CD4-positive, alpha-beta memory T cell (primary cell): ENCODE measurements around the gene ASIC2. TPM values are rescaled to one million over a fixed set of nuclear protein-coding genes. Genes with fewer than 3 reads are reported as not detected.
A peak's percentile ranks its signal among the peaks of the same experiment; 100 is the strongest.
"Not testable (repeated sequence)": the region's sequence is repeated elsewhere in the genome, so short reads cannot be mapped to it uniquely, and the experiment has no call there.

Experiments
- CTCF ChIA-PET: fragments of 350-600 bp; sonication (Branson Sonifier 250); formaldehyde crosslinking; loops from one replicate; lab custom pipeline; 2021; ENCODE audit warnings: inconsistent platforms; ENCODE audit not compliant: partially characterized antibody; lab: Charles Lee
- POLR2A ChIA-PET: fragments of 350-600 bp; sonication (Branson Sonifier 250); formaldehyde crosslinking; loops from one replicate; lab custom pipeline; 2021; ENCODE audit not compliant: partially characterized antibody; lab: Charles Lee
- DNase-seq, 5 donors: peaks; one replicate each; pipeline versions ENCODE4 v3.0.0 to v3.0.0-alpha.2; 2020 to 2022; ENCODE audit warnings: mixed read lengths in 1 of 5
- H3K27ac ChIP-seq: one replicate; pipeline ENCODE4 v1.7.0; 2013; ENCODE audit warnings: low read depth, low read length
- H3K27me3 ChIP-seq: 2 replicates; pipeline ENCODE4 v1.7.0; 2013; ENCODE audit warnings: mild to moderate bottlenecking, low read length, moderate library complexity; ENCODE audit not compliant: insufficient read depth
- H3K36me3 ChIP-seq: 2 replicates; pipeline ENCODE4 v1.7.0; 2013; ENCODE audit warnings: mild to moderate bottlenecking, low read length, moderate library complexity; ENCODE audit not compliant: insufficient read depth
- H3K4me1 ChIP-seq: 2 replicates; pipeline ENCODE4 v1.7.0; 2013; ENCODE audit warnings: mild to moderate bottlenecking, low read length, moderate library complexity; ENCODE audit not compliant: insufficient read depth
- H3K4me3 ChIP-seq, 2 donors: one replicate each; pipeline ENCODE4 v1.7.0; 2013; ENCODE audit warnings: low read length in 2 of 2, mild to moderate bottlenecking in 1 of 2
- H3K9me3 ChIP-seq, 2 donors: one replicate each; pipeline ENCODE4 v1.7.0; 2013; ENCODE audit warnings: low read length in 2 of 2, control low read depth in 1 of 2; ENCODE audit not compliant: control insufficient read depth in 1 of 2
- H3K27ac Mint-ChIP-seq, 7 donors: one replicate each; pipeline ENCODE4 v1.8.0; 2020 to 2021; ENCODE audit warnings: mixed read lengths in 7 of 7, mild to moderate bottlenecking in 6 of 7, inconsistent platforms in 3 of 7, moderate library complexity in 3 of 7
- H3K27me3 Mint-ChIP-seq, 2 donors: one replicate each; pipeline ENCODE4 v1.8.0; 2020 to 2021; ENCODE audit warnings: mixed read lengths in 2 of 2
- H3K36me3 Mint-ChIP-seq, 2 donors: one replicate each; pipeline ENCODE4 v1.8.0; 2020 to 2021; ENCODE audit warnings: mixed read lengths in 2 of 2, inconsistent platforms in 1 of 2, mild to moderate bottlenecking in 1 of 2
- H3K4me1 Mint-ChIP-seq, 4 donors: one replicate each; pipeline ENCODE4 v1.8.0; 2020 to 2021; ENCODE audit warnings: mixed read lengths in 4 of 4, mild to moderate bottlenecking in 1 of 4
- H3K4me3 Mint-ChIP-seq, 8 donors: one replicate each; pipeline ENCODE4 v1.8.0; 2020 to 2021; ENCODE audit warnings: mixed read lengths in 8 of 8, mild to moderate bottlenecking in 7 of 8, moderate library complexity in 6 of 8, inconsistent platforms in 3 of 8
- H3K9me3 Mint-ChIP-seq, 8 donors: one replicate each; pipeline ENCODE4 v1.8.0; 2020 to 2021; ENCODE audit warnings: mixed read lengths in 8 of 8, mild to moderate bottlenecking in 5 of 8, inconsistent platforms in 3 of 8, moderate library complexity in 1 of 8
- intact Hi-C: fragments of 100-400 bp; cut with micrococcal nuclease; formaldehyde crosslinking; loops from one replicate; pipeline ENCODE4 v1.15.1; 2023
- polyA plus RNA-seq, 2 donors: library from polyadenylated mRNA; unstranded; fragments of 300-500 nt; fragmentation: Illumina TruSeq; gene quantifications; one replicate each; pipeline ENCODE4 v1.2.3, GENCODE V29; 2021
- total RNA-seq, 2 experiments: library from RNA; stranded (reverse); gene quantifications; one replicate each; pipeline ENCODE4 v1.2.3, GENCODE V29; 2021

The ASIC2 gene
- total and polyA plus RNA-seq, 4 experiments from 2014 or later, result not detected

DNA sequence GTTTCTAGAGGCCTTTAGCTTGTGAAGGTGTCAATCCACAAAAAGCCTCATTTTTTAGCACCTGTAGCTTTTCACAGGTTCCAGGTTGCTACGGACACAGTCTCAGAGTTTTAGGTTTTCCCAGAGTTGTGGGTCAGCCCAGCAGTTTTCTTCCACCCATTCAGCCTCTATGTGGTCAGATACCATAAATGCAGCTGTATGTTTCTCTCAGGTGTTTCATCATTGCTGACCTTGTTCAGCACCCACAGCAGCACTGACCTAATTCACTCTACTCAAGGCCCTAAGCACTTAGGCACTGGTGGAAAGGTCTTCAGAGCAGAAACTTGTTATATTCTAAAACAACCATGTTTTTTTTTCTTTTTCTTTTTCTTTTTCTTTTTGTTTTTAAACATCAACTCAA is 316.5 kb downstream of the ASIC2 start:
- H3K27me3 Mint-ChIP-seq, result peaks cover 3% of the 10 kb centered on the region in 2 donors
- H3K4me1 Mint-ChIP-seq, result peaks cover 0 to 3% (median 0%) of the 10 kb centered on the region in 4 donors
- Histone ChIP-seq H3K27ac (no peak overlapping the region), H3K27me3 (no peaks in the 10 kb centered on the region), H3K4me1 (no peaks in the 10 kb centered on the region), H3K9me3 (no peaks in the 10 kb centered on the region), H3K36me3 (no peaks in the 10 kb centered on the region), H3K4me3 (no peak overlapping the region)
- intact Hi-C loops, result no loop called here
- H3K27ac Mint-ChIP-seq, result no peak overlapping the region
- peaks cover 0 to 5% (median 1%) of the 10 kb centered on the region in 8 donors for H3K9me3 Mint-ChIP-seq
- ChIA-PET POLR2A (no interaction called here), CTCF (no interaction called here)
- DNase-seq, result no peak
- H3K36me3 Mint-ChIP-seq, result peaks cover 0 to 1% of the 10 kb centered on the region in 2 donors
- no peak overlapping the region for H3K4me3 Mint-ChIP-seq

DNA sequence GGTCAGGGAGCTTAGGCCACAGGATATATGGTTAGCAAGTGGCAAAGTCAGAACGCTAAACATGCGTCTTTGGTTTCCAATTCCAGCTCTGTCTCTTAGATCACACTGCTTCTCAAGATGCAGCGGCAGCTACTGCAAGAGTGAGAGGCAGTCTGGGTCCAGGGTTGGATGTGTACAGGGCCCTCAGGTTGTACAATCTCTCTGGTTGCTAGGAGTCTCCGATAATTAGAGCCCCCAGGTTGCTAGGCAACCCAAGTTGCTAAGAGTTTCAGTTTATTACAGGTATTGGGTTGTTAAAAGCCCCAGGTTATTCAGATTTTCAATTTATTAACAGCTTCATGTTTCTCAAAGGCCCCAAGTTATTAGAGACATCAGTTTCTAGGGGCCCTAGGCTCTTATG is 317.0 kb downstream of the ASIC2 start:
- H3K36me3 Mint-ChIP-seq, result peaks cover 0 to 1% of the 10 kb centered on the region in 2 donors
- no peak overlapping the region for H3K27ac Mint-ChIP-seq
- H3K4me1 Mint-ChIP-seq, result peaks cover under 1 to 7% (median 3%) of the 10 kb centered on the region in 4 donors
- no peaks in the 10 kb centered on the region for H3K27me3 ChIP-seq
- no peaks in the 10 kb centered on the region for H3K4me1 ChIP-seq
- intact Hi-C loops, result no loop called here
- ChIA-PET POLR2A (no interaction called here), CTCF (no interaction called here)
- no peaks in the 10 kb centered on the region for H3K36me3 ChIP-seq
- H3K27me3 Mint-ChIP-seq, result peaks cover 3% of the 10 kb centered on the region in 2 donors
- H3K27ac ChIP-seq, result no peak overlapping the region
- DNase-seq, result no peak
- peaks cover 0 to 2% (median 0%) of the 10 kb centered on the region in 8 donors for H3K9me3 Mint-ChIP-seq
- H3K4me3 Mint-ChIP-seq, result no peak overlapping the region
- H3K4me3 ChIP-seq, result no peak overlapping the region
- no peaks in the 10 kb centered on the region for H3K9me3 ChIP-seq

DNA sequence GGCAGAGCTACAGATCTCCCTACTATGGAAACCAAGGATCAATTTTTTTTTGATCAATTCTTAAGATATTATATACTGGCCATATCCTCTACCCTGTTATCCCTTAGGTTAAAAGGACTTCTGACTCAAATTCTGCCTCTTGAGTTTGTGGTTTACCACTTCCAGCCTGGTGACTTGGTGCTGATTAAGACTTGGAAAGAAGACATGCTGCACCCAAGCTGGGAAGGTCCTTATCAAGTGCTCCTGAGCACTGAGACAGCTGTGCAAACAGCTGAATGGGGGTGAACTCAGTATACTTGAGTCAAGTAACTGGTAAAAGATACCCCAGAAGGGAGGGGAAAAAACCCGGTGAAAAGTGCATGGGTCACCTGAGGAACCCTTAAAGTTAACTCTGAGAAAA is 321.9 kb downstream of the ASIC2 start:
- no peak for DNase-seq
- intact Hi-C loops, result no loop called here

DNA sequence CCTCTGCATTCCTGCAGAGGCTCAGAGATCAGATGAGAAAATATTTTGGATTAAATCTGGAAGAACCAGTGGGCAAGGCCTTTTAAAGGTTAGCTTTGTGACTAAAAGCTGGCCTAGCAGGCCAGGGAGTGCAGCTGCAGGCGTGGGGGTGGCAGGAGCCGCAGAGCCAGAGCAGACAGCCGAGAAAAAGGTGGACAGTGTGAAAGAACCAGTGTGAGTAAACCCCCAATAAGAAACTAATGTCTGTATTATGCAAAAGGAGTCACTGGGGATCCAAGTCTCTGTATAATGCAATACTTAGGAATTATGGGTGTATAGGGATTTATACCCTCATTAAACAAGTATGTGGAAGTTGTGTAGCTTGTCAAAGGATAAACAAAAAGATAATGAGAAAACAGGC is 322.8 kb downstream of the ASIC2 start:
- no peak overlapping the region for H3K27ac ChIP-seq
- intact Hi-C loops, result no loop called here
- no peaks in the 10 kb centered on the region for H3K36me3 Mint-ChIP-seq
- H3K9me3 ChIP-seq, result no peaks in the 10 kb centered on the region
- H3K4me3 ChIP-seq, result no peak overlapping the region
- H3K9me3 Mint-ChIP-seq, result peaks cover 0 to 5% (median 0%) of the 10 kb centered on the region in 8 donors
- H3K36me3 ChIP-seq, result no peaks in the 10 kb centered on the region
- H3K27ac Mint-ChIP-seq, result no peak overlapping the region
- DNase-seq, result no peak
- ChIA-PET CTCF (interaction anchor here (1.5 kb wide), 1 partner anchor 28 kb away, joined by 7 read pairs; no protein-coding TSS in a partner anchor), POLR2A (no interaction called here)
- H3K4me3 Mint-ChIP-seq, result no peak overlapping the region
- peaks cover 4 to 6% of the 10 kb centered on the region in 2 donors for H3K27me3 Mint-ChIP-seq
- H3K4me1 ChIP-seq, result peaks cover 4% of the 10 kb centered on the region
- no peaks in the 10 kb centered on the region for H3K27me3 ChIP-seq
- H3K4me1 Mint-ChIP-seq, result peaks cover 4 to 10% (median 5%) of the 10 kb centered on the region in 4 donors

More for the DNA sequence above, 321.9 kb downstream of the ASIC2 start:
- Mint-ChIP-seq H3K27ac (peak overlapping the region in 1 of 7 donors; percentile 25), H3K4me3 (no peak overlapping the region), H3K36me3 (no peaks in the 10 kb centered on the region), H3K4me1 (peaks cover 4 to 10% (median 5%) of the 10 kb centered on the region in 4 donors), H3K27me3 (peaks cover 0 to under 1% of the 10 kb centered on the region in 2 donors), H3K9me3 (peaks cover 0 to 2% (median 0%) of the 10 kb centered on the region in 8 donors)
- Histone ChIP-seq H3K4me1 (peaks cover 4% of the 10 kb centered on the region), H3K27me3 (no peaks in the 10 kb centered on the region), H3K9me3 (no peaks in the 10 kb centered on the region), H3K36me3 (no peaks in the 10 kb centered on the region), H3K4me3 (no peak overlapping the region), H3K27ac (no peak overlapping the region)
- ChIA-PET CTCF (interaction anchor here (1.5 kb wide), 1 partner anchor 27 kb away, joined by 7 read pairs; no protein-coding TSS in a partner anchor), POLR2A (no interaction called here)

DNA sequence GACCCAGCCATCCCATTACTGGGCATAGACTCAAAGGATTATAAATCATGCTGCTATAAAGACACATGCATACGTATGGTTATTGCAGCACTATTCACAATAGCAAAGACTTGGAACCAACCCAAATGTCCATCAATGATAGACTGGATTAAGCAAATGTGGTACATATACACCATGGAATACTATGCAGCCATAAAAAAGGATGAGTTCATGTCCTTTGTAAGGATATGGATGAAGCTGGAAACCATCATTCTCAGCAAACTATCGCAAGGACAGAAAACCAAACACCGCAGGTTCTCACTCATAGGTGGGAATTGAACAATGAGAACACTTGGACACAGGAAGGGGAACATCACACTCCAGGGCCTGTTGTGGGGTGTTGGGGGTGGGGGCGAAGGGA is 323.9 kb downstream of the ASIC2 start:
- intact Hi-C loops, H3K27me3 ChIP-seq, H3K4me3 Mint-ChIP-seq, H3K9me3 Mint-ChIP-seq, H3K27ac Mint-ChIP-seq, H3K4me1 ChIP-seq, H3K9me3 ChIP-seq, H3K4me3 ChIP-seq, POLR2A ChIA-PET, H3K36me3 Mint-ChIP-seq, H3K27ac ChIP-seq, DNase-seq, H3K36me3 ChIP-seq, H3K27me3 Mint-ChIP-seq, CTCF ChIA-PET: not testable (repeated sequence)
- peaks cover 4 to 10% (median 5%) of the 10 kb centered on the region in 4 donors for H3K4me1 Mint-ChIP-seq

DNA sequence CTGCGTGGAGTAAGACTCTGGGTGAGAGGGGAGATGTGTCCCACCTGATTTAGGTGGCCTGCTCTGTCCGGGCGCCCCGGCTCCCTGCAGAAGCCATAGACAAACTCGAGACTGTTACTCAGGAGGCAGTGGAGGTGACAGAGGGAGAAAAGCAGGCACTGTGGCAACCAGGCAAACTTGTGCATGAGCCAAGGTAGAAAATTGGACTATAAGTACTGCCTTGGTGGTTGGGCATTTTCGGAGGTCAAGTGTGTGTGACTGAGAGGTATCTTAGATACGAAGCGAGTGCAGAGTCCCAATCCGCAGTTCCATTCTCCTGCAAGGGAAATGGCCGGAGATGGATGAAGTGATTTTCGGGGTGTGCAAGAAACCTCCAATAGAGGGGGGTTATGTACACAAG is 328.6 kb downstream of the ASIC2 start:
- H3K4me1 Mint-ChIP-seq, result no peaks in the 10 kb centered on the region
- intact Hi-C loops, result no loop called here
- Histone ChIP-seq H3K4me3 (no peak overlapping the region), H3K4me1 (no peaks in the 10 kb centered on the region), H3K27me3 (peaks cover 4% of the 10 kb centered on the region), H3K36me3 (no peaks in the 10 kb centered on the region), H3K9me3 (no peaks in the 10 kb centered on the region), H3K27ac (no peak overlapping the region)
- no peak overlapping the region for H3K4me3 Mint-ChIP-seq
- ChIA-PET CTCF (no interaction called here), POLR2A (no interaction called here)
- peaks cover 0 to 5% (median under 1%) of the 10 kb centered on the region in 8 donors for H3K9me3 Mint-ChIP-seq
- H3K27me3 Mint-ChIP-seq, result peaks cover 19 to 25% of the 10 kb centered on the region in 2 donors
- no peak for DNase-seq
- no peak overlapping the region for H3K27ac Mint-ChIP-seq
- no peaks in the 10 kb centered on the region for H3K36me3 Mint-ChIP-seq
